ENCODE measurements around the gene ATP11A.
"Not testable (repeated sequence)": the region's sequence is repeated elsewhere in the genome, so short reads cannot be mapped to it uniquely, and the experiment has no call there.

Gene ATP11A

DNA sequence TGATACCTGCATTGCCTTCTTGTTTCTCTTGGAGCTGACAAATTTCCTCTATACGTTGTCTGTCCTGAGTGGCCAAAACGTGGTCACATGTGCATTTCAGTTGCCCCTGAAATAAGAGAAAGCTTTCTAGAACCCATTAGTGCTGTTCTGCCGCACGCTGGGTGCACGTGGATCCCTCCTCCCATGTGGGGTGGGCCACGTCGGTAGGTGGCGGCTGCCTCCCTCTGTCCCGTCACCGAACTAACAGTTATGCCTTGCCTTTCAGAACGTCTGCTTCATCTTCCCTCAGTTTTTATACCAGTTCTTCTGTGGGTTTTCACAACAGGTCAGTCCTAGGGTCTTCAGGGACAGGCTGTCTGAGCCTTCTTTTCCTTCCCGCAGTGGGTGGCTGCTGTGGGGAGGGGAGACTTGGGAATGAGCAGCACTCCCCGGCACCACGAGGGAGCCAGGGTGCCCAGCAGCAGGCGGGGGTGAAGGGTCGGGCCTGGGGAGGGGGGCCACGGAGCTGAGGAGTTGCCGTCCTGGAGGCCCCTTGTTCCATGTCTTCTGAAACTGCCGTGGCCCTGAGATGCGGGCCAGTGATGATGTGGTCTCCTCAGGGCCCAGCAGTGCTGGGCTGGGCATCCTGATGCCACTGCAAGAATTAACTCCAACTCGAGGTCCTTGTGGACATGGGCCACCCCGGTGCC, 169.4 kb downstream of the ATP11A start:
- DNase-seq (ENCODE audit: low read depth in 2 of 2): no peak

DNA sequence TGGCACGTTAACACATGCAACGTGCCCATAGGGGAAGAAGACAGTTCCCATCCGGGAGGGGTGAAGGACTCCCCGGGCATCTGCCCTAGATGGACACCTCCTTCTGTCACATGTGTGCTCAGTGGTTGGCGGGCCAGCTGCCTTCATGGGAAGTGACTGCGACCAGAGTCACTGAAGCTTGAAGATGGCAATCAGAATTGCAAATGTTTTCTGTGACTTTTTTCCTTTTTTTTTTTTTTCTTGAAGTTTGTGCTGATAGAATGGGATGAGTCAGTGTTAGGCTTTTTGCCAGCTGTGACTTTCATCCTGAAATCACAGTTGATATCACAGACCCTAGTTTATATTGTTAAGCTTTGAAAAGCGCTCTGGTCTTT, 170.0 kb downstream of the ATP11A start:
- DNase-seq (ENCODE audit: low read depth in 2 of 2): no peak

GRCh38 chr13:112861876-112862615, 172.2 kb downstream of the ATP11A start:
- no peak for DNase-seq (ENCODE audit: low read depth in 2 of 2)

- not testable (repeated sequence) for DNase-seq (ENCODE audit: low read depth in 2 of 2)
Measured at GRCh38 chr13:112863356-112863755, 173.5 kb downstream of the ATP11A start.

- not testable (repeated sequence) for DNase-seq (ENCODE audit: low read depth in 2 of 2)
Measured at GRCh38 chr13:112865478-112865877, 175.6 kb downstream of the ATP11A start.

- no peak for DNase-seq (ENCODE audit: low read depth in 2 of 2)
Measured at GRCh38 chr13:112867301-112867711, 177.5 kb downstream of the ATP11A start.

GRCh38 chr13:112868308-112868707, 178.5 kb downstream of the ATP11A start:
- no peak for DNase-seq (ENCODE audit: low read depth in 2 of 2)

GRCh38 chr13:112869202-112870050, 179.6 kb downstream of the ATP11A start:
- DNase-seq (ENCODE audit: low read depth in 2 of 2): no peak

DNA sequence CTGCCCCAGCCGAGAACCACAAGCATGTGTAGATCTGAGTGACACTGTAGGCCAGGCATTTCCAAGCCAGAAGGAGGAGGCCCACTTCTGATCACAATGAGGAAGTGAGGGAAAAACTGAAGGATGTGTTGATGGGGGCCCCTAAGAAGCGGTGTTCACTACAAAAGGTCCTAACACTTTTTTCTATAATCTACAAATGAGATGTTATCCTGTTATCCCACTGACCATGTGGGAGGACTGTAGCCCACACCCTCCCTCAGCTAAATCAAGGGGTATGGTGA, 180.2 kb downstream of the ATP11A start:
- no peak for DNase-seq (ENCODE audit: low read depth in 2 of 2)

GRCh38 chr13:112870737-112871287, 181.0 kb downstream of the ATP11A start:
- DNase-seq (ENCODE audit: low read depth in 2 of 2): no peak

DNA sequence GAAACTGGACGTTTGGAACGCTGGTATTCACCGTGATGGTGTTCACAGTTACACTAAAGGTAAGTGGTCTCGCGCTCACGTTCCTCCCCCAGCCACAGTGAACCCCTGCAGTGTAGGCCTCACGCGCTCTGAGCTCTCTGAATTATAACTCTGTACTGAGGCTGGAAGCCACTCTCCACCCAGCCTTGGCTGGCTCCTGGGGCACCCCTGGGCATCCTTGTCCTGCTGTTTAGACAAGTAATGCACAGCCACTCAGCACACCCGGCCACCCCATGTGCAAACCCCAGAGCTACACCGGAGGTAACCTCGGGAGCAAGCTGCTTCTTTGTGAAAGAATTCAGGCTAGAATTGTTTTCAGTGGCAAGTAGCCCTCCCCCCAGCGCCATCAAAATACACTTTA, 181.9 kb downstream of the ATP11A start:
- DNase-seq (ENCODE audit: low read depth in 2 of 2): no peak

- not testable (repeated sequence) for DNase-seq (ENCODE audit: low read depth in 2 of 2)
Measured at GRCh38 chr13:112872657-112873631, 183.1 kb downstream of the ATP11A start.

DNA sequence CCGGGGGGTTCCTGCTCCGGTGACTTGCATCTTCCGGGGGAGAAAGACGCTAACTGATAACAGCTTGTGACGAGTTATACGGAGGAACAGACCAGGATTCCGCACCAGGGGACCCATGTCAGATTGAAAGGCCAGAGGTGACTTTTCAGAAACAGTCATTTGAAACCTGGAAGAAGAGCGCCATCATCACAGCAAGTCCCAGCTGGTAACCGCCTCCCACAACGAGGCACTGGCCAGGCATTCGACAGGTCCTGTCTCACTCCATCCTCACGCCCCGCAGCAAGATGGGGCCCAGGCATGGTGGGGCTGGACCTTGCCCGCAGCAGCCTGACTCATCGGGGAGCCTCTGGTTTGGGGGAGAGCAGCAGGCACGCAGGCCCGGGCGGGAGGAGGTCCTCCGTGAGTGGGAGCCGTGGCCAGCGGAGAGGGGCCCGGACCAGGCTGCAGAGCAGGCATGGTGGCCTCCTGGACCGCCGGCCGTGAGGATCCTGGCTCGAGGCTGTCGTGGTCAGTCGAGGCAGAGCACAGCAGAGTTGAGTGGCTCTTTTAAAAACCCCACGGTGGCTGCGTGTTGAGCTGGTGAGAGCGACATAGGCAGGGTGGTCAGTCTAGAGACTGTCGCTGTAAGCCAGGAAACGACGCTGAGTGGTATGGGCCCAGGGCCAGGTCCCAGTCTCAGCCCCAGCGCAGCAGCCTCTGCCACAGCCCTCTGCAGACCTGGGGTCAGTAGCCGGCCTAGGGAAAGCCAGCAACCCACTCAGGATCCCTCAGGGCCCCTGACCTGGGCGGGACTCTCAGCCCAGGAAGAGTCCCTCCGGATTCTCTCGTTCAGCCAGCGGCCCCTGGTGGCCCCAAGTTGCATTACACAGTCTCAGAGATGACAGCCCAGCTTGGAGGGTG, 184.3 kb downstream of the ATP11A start:
- DNase-seq (ENCODE audit: low read depth in 2 of 2): peak; percentile 13 to 65

DNA sequence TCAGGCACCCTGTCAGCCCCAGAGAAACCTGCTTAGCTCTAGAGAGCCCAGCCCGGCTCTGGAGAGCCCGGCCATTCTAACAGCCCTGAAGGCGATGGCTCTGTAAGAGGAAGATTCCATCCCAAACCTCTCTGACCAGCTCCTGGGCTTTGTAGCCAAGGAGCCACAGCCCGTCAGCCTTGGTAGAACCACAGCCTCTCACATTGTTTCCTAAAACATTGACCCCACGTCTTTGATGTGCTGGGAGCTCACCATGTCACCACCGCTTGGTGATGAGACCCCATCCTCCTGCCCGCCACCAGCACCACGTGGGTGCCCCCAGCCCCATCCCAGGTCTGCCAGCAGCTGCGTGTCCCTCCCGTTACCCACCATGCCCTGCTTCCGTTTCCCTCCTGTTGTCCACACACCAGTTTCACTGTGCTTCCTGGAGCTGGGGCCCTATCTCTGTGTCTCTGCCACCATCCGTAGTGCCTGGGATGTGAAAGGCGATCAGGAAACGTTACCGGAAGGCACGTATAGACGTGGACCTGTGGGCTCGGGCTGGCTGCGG, 185.0 kb downstream of the ATP11A start:
- DNase-seq (ENCODE audit: low read depth in 2 of 2): no peak

DNA sequence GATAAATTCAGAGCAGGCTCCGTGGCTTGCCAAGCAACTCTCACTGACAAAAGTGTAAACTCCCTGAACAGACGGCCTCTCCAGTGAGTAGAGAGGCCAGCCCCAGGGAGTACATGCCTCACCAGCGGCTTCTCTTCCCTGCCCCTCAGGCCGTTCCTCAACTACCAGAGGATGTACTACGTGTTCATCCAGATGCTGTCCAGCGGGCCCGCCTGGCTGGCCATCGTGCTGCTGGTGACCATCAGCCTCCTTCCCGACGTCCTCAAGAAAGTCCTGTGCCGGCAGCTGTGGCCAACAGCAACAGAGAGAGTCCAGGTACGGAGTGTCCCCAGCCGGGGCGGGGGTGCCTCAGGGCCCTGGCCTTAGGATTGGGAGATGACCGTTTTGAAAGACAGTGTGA, 185.8 kb downstream of the ATP11A start:
- no peak for DNase-seq (ENCODE audit: low read depth in 2 of 2)

- DNase-seq (ENCODE audit: low read depth in 2 of 2): no peak
Measured at GRCh38 chr13:112876305-112877000, 186.6 kb downstream of the ATP11A start.

GRCh38 chr13:112877066-112877465, 187.2 kb downstream of the ATP11A start:
- DNase-seq (ENCODE audit: low read depth in 2 of 2): no peak

GRCh38 chr13:112877539-112877938, 187.7 kb downstream of the ATP11A start:
- DNase-seq (ENCODE audit: low read depth in 2 of 2): no peak
